ENCODE results near the gene SGCE. TPM values are rescaled to one million over a fixed set of nuclear protein-coding genes. Genes with fewer than 3 reads are reported as not detected.

Gene SGCE
- total and polyA plus RNA-seq, 2 experiments from 2014 or later, result 46.1 to 54.8 TPM

DNA sequence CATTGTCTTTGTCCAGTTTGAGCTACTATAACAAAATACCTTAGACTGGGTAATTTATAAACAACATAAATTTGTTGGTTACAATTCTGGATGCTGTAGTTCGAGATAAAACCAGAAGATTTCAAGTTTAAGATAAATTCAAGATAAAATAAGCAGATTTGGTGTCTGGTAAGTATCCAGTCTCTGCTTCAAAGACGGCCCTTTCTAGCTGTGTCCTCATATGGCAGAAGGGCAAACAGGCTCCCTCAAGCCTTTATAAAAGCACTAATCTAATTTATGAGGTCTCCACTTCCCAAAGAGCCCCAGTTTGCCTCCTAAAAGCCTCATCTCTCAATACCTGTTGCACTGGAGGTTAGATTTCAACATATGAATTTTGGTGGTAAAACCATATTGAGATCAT lies 31.1 kb upstream of the SGCE start (continued):
- TF ChIP-seq, protein P1, sequence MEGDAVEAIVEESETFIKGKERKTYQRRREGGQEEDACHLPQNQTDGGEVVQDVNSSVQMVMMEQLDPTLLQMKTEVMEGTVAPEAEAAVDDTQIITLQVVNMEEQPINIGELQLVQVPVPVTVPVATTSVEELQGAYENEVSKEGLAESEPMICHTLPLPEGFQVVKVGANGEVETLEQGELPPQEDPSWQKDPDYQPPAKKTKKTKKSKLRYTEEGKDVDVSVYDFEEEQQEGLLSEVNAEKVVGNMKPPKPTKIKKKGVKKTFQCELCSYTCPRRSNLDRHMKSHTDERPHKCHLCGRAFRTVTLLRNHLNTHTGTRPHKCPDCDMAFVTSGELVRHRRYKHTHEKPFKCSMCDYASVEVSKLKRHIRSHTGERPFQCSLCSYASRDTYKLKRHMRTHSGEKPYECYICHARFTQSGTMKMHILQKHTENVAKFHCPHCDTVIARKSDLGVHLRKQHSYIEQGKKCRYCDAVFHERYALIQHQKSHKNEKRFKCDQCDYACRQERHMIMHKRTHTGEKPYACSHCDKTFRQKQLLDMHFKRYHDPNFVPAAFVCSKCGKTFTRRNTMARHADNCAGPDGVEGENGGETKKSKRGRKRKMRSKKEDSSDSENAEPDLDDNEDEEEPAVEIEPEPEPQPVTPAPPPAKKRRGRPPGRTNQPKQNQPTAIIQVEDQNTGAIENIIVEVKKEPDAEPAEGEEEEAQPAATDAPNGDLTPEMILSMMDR (conservative IDR thresholded peaks at IDR 0.05; ENCODE audit: low read depth in 2 of 2), result no peak

DNA sequence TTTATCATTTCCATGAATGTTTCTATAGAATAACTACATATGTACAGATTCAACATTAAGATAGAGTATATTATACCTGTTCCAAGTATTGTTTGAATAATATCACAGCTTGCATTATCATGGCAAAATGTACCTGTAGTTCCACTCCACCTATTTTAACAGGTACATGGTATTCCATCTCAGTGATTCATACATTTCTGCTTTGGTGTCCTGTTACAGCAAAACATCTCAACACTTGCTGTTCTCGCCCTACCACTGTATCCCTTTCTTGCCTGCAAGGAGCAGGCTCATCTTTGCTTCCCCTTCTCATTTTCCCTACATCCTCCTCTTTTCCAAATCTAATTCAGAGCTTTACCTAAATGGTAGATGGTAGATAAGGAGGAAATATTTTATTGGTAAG lies 27.1 kb upstream of the SGCE start:
- no peak overlapping the region for H3K27ac Mint-ChIP-seq
- Histone ChIP-seq H3K4me1 (ENCODE audit: insufficient read depth) (no peaks in the 10 kb centered on the region), H3K4me2 (no peak overlapping the region), H3K36me3 (ENCODE audit: insufficient read depth) (no peaks in the 10 kb centered on the region), H3F3A (replicated peaks; ENCODE audit: low read depth) (no peaks in the 10 kb centered on the region), H4K20me1 (replicated peaks; ENCODE audit: insufficient read depth) (no peaks in the 10 kb centered on the region), H2AFZ (no peak overlapping the region), H3K79me2 (replicated peaks; ENCODE audit: insufficient read depth) (no peaks in the 10 kb centered on the region), H3K27me3 (ENCODE audit: insufficient read depth) (no peaks in the 10 kb centered on the region), H3K9me2 (ENCODE audit: insufficient read depth) (no peaks in the 10 kb centered on the region), H3K27ac (ENCODE audit: low read depth) (no peak overlapping the region), H3K4me3 (no peak overlapping the region)
- H3K9me3 Mint-ChIP-seq, result no peaks in the 10 kb centered on the region
- H3K4me1 Mint-ChIP-seq, result no peaks in the 10 kb centered on the region
- H3K27me3 Mint-ChIP-seq (ENCODE audit: insufficient read depth, low read depth, poor library complexity), result no peaks in the 10 kb centered on the region
- H3K36me3 Mint-ChIP-seq (ENCODE audit: low read depth), result no peaks in the 10 kb centered on the region
- TF ChIP-seq ETS1 (IDR thresholded peaks at IDR 0.05) (no peak), POLR2AphosphoS5 (IDR thresholded peaks at IDR 0.05; ENCODE audit: low read depth) (no peak), CREB1 (CRISPR knock-in tag; IDR thresholded peaks at IDR 0.05; ENCODE audit: low read depth) (no peak), ZNF331 (CRISPR knock-in tag; IDR thresholded peaks at IDR 0.05; ENCODE audit: low read depth) (no peak), NANOG (IDR thresholded peaks at IDR 0.05; ENCODE audit: borderline replicate concordance) (no peak), EZH2phosphoT487 (IDR thresholded peaks at IDR 0.05; ENCODE audit: unreplicated experiment) (no peak)
- TF ChIP-seq, protein P1 (conservative IDR thresholded peaks at IDR 0.05; ENCODE audit: low read depth in 2 of 2), result no peak
- DNase-seq (ENCODE audit: low spot score) (no peak), ATAC-seq (no peak)
- no peak overlapping the region for H3K4me3 Mint-ChIP-seq

GRCh38 chr7:94679358-94679757 lies 23.4 kb upstream of the SGCE start:
- no peak for TF ChIP-seq ZNF114 (CRISPR knock-in tag; IDR thresholded peaks at IDR 0.05)
- no peak for TF ChIP-seq CREB1 (CRISPR knock-in tag; IDR thresholded peaks at IDR 0.05; ENCODE audit: low read depth)
- no peak for TF ChIP-seq POLR2AphosphoS5 (IDR thresholded peaks at IDR 0.05; ENCODE audit: low read depth)
- TF ChIP-seq, protein P1 (conservative IDR thresholded peaks at IDR 0.05; ENCODE audit: low read depth in 2 of 2), result no peak
- TF ChIP-seq EZH2phosphoT487 (IDR thresholded peaks at IDR 0.05; ENCODE audit: unreplicated experiment), result no peak
- TF ChIP-seq NANOG (IDR thresholded peaks at IDR 0.05; ENCODE audit: borderline replicate concordance), result no peak
- H3K4me3 ChIP-seq, result no peak overlapping the region
- H2AFZ ChIP-seq, result no peak overlapping the region
- no peak for ATAC-seq
- no peaks in the 10 kb centered on the region for H3K27me3 ChIP-seq (ENCODE audit: insufficient read depth)
- DNase-seq (ENCODE audit: low spot score), result no peak
- H3K79me2 ChIP-seq (replicated peaks; ENCODE audit: insufficient read depth), result no peaks in the 10 kb centered on the region
- H3K4me3 Mint-ChIP-seq, result no peak overlapping the region
- no peaks in the 10 kb centered on the region for H3K36me3 Mint-ChIP-seq (ENCODE audit: low read depth)
- no peaks in the 10 kb centered on the region for H3F3A ChIP-seq (replicated peaks; ENCODE audit: low read depth)
- H4K20me1 ChIP-seq (replicated peaks; ENCODE audit: insufficient read depth), result no peaks in the 10 kb centered on the region
- H3K4me1 ChIP-seq (ENCODE audit: insufficient read depth), result no peaks in the 10 kb centered on the region; the same call in 1 of the 2 replicates
- no peaks in the 10 kb centered on the region for H3K27me3 Mint-ChIP-seq (ENCODE audit: insufficient read depth, low read depth, poor library complexity)
- H3K27ac ChIP-seq (ENCODE audit: low read depth), result no peak overlapping the region
- H3K36me3 ChIP-seq (ENCODE audit: insufficient read depth), result no peaks in the 10 kb centered on the region
- H3K9me2 ChIP-seq (ENCODE audit: insufficient read depth), result no peaks in the 10 kb centered on the region
- H3K9me3 Mint-ChIP-seq, result no peaks in the 10 kb centered on the region
- H3K4me1 Mint-ChIP-seq, result no peaks in the 10 kb centered on the region
- no peak overlapping the region for H3K27ac Mint-ChIP-seq
- no peak overlapping the region for H3K4me2 ChIP-seq

All from GM23338 (cell line).